ENCODE results near the gene ZNF600.
"Not testable (repeated sequence)": the region's sequence is repeated elsewhere in the genome, so short reads cannot be mapped to it uniquely, and the experiment has no call there.

The ZNF600 gene

GRCh38 chr19:52786464-52787354 is at the start of gene ZNF600:
TSS of gene ZNF600 (minus strand) at chr19:52786791. CDS start at chr19:52778888, 7,903 bp downstream.
- not testable (repeated sequence) for H3K9me3 ChIP-seq (ENCODE audit: insufficient read depth, low read length); H3K9me2 ChIP-seq (replicated peaks; ENCODE audit: insufficient read depth, low read length); H3K27me3 ChIP-seq (ENCODE audit: low read length); H4K20me1 ChIP-seq (ENCODE audit: low read depth, low read length); H3F3A ChIP-seq (ENCODE audit: insufficient read depth); H3K36me3 ChIP-seq (ENCODE audit: low read length); H3K27ac ChIP-seq (ENCODE audit: low read depth, low read length)
- Histone ChIP-seq H2AFZ (ENCODE audit: low read depth, low read length, severe bottlenecking) (peak within 1 kb of the TSS; percentile 97), H3K4me2 (ENCODE audit: low read depth, low read length, poor library complexity, severe bottlenecking) (peak within 1 kb of the TSS; percentile 80), H3K79me2 (ENCODE audit: insufficient read depth, low read length) (peaks cover 21% of the 10 kb centered on the region; the same call in 1 of the 2 replicates), H3K4me3 (ENCODE audit: insufficient read depth, low read length, poor library complexity, severe bottlenecking) (peak within 1 kb of the TSS; percentile 96), H3K9ac (ENCODE audit: low read length) (peak within 1 kb of the TSS; percentile 75)

- H3K9me3 ChIP-seq (ENCODE audit: insufficient read depth, low read length); H4K20me1 ChIP-seq (ENCODE audit: low read depth, low read length); H3K4me3 ChIP-seq (ENCODE audit: insufficient read depth, low read length, poor library complexity, severe bottlenecking); H3K9me2 ChIP-seq (replicated peaks; ENCODE audit: insufficient read depth, low read length); H3K79me2 ChIP-seq (ENCODE audit: insufficient read depth, low read length); H2AFZ ChIP-seq (ENCODE audit: low read depth, low read length, severe bottlenecking); H3K4me2 ChIP-seq (ENCODE audit: low read depth, low read length, poor library complexity, severe bottlenecking); H3K27ac ChIP-seq (ENCODE audit: low read depth, low read length); H3K9ac ChIP-seq (ENCODE audit: low read length); H3F3A ChIP-seq (ENCODE audit: insufficient read depth); H3K27me3 ChIP-seq (ENCODE audit: low read length): not testable (repeated sequence)
- peaks cover 15% of the 10 kb centered on the region for H3K36me3 ChIP-seq (ENCODE audit: low read length)
These were observed 47.7 kb upstream of the ZNF600 start for GRCh38 chr19:52834289-52834688.

GRCh38 chr19:52833541-52833940 is 47.0 kb upstream of the ZNF600 start:
- not testable (repeated sequence) for H3K9me3 ChIP-seq (ENCODE audit: insufficient read depth, low read length); H3K27ac ChIP-seq (ENCODE audit: low read depth, low read length); H2AFZ ChIP-seq (ENCODE audit: low read depth, low read length, severe bottlenecking); H3K9ac ChIP-seq (ENCODE audit: low read length); H3F3A ChIP-seq (ENCODE audit: insufficient read depth); H3K9me2 ChIP-seq (replicated peaks; ENCODE audit: insufficient read depth, low read length); H3K4me2 ChIP-seq (ENCODE audit: low read depth, low read length, poor library complexity, severe bottlenecking); H3K4me3 ChIP-seq (ENCODE audit: insufficient read depth, low read length, poor library complexity, severe bottlenecking); H4K20me1 ChIP-seq (ENCODE audit: low read depth, low read length); H3K27me3 ChIP-seq (ENCODE audit: low read length); H3K79me2 ChIP-seq (ENCODE audit: insufficient read depth, low read length)
- peaks cover 11% of the 10 kb centered on the region; the same call in 1 of the 2 replicates for H3K36me3 ChIP-seq (ENCODE audit: low read length)

GRCh38 chr19:52829866-52830265 is 43.3 kb upstream of the ZNF600 start:
- not testable (repeated sequence) for H3F3A ChIP-seq (ENCODE audit: insufficient read depth); H3K9me2 ChIP-seq (replicated peaks; ENCODE audit: insufficient read depth, low read length); H3K79me2 ChIP-seq (ENCODE audit: insufficient read depth, low read length); H3K36me3 ChIP-seq (ENCODE audit: low read length); H4K20me1 ChIP-seq (ENCODE audit: low read depth, low read length); H3K27ac ChIP-seq (ENCODE audit: low read depth, low read length); H2AFZ ChIP-seq (ENCODE audit: low read depth, low read length, severe bottlenecking); H3K4me3 ChIP-seq (ENCODE audit: insufficient read depth, low read length, poor library complexity, severe bottlenecking); H3K9ac ChIP-seq (ENCODE audit: low read length); H3K27me3 ChIP-seq (ENCODE audit: low read length); H3K4me2 ChIP-seq (ENCODE audit: low read depth, low read length, poor library complexity, severe bottlenecking); H3K9me3 ChIP-seq (ENCODE audit: insufficient read depth, low read length)

- TF ChIP-seq EZH2phosphoT487 (conservative IDR thresholded peaks at IDR 0.05; ENCODE audit: low read length), result no peak
- TF ChIP-seq CTCF (IDR thresholded peaks at IDR 0.05; ENCODE audit: insufficient read depth, low read length, poor library complexity, severe bottlenecking), result no peak
These were observed 39.2 kb upstream of the ZNF600 start for GRCh38 chr19:52825765-52826164.

More at GRCh38 chr19:52825765-52826164, 39.2 kb upstream of the ZNF600 start:
- Histone ChIP-seq H3K9me2 (replicated peaks; ENCODE audit: insufficient read depth, low read length) (no peaks in the 10 kb centered on the region), H3K27me3 (ENCODE audit: low read length) (no peaks in the 10 kb centered on the region), H3K9ac (ENCODE audit: low read length) (no peak overlapping the region), H3K36me3 (ENCODE audit: low read length) (no peaks in the 10 kb centered on the region), H3K79me2 (ENCODE audit: insufficient read depth, low read length) (peaks cover 5% of the 10 kb centered on the region), H4K20me1 (ENCODE audit: low read depth, low read length) (no peaks in the 10 kb centered on the region), H3K4me2 (ENCODE audit: low read depth, low read length, poor library complexity, severe bottlenecking) (no peak overlapping the region), H3K9me3 (ENCODE audit: insufficient read depth, low read length) (no peaks in the 10 kb centered on the region), H2AFZ (ENCODE audit: low read depth, low read length, severe bottlenecking) (no peak overlapping the region), H3K4me3 (ENCODE audit: insufficient read depth, low read length, poor library complexity, severe bottlenecking) (no peak overlapping the region), H3F3A (ENCODE audit: insufficient read depth) (no peaks in the 10 kb centered on the region), H3K27ac (ENCODE audit: low read depth, low read length) (no peak overlapping the region)
